Esophagus squamous epithelium (tissue), 4 donors: ENCODE results near the gene ASIC1.

Source experiments
- POLR2A ChIP-seq, 4 donors: fragments of 450-650 bp; IDR thresholded peaks; one replicate each; pipeline ENCODE4 v1.6.1; 2017; ENCODE audit warnings: antibody characterized with exemption in 4 of 4, mild to moderate bottlenecking in 4 of 4, moderate library complexity in 3 of 4
- TF ChIP-seq, protein P1 (sequence below), 6 experiments: fragments of 450-650 bp in 4 of 6; fragments of 200-600 bp in 2 of 6; sonication (generic) in 2 of 6; IDR thresholded peaks; one replicate each; pipeline ENCODE4 v1.5.1; 2016 to 2019; ENCODE audit warnings: antibody characterized with exemption in 6 of 6, mild to moderate bottlenecking in 4 of 6, moderate library complexity in 4 of 6

DNA sequence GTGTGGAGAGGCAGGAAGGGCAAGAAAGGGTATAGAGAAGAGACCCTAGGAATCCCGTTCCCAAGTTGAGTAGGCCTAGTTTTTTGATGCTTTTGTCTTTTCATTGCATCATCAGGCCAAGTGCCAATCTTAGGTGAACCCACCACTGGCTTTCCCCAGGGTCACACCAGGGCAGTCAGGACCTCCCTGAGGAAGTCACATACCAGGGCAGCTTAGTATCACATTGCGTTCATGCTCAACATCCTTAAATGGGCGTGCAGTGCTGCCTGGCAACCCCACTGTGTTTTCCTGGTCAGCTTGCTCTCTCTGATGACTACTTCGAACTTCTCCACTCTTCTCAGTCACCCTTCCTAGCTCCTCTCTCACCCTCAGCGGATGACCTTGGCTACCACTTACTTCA, 9.0 kb downstream of the ASIC1 start:
- TF ChIP-seq POLR2A (IDR thresholded peaks at IDR 0.05), result no peak
- TF ChIP-seq, protein P1, sequence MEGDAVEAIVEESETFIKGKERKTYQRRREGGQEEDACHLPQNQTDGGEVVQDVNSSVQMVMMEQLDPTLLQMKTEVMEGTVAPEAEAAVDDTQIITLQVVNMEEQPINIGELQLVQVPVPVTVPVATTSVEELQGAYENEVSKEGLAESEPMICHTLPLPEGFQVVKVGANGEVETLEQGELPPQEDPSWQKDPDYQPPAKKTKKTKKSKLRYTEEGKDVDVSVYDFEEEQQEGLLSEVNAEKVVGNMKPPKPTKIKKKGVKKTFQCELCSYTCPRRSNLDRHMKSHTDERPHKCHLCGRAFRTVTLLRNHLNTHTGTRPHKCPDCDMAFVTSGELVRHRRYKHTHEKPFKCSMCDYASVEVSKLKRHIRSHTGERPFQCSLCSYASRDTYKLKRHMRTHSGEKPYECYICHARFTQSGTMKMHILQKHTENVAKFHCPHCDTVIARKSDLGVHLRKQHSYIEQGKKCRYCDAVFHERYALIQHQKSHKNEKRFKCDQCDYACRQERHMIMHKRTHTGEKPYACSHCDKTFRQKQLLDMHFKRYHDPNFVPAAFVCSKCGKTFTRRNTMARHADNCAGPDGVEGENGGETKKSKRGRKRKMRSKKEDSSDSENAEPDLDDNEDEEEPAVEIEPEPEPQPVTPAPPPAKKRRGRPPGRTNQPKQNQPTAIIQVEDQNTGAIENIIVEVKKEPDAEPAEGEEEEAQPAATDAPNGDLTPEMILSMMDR (IDR thresholded peaks at IDR 0.05), result no peak
